Non-pigmented ciliary epithelial cell (primary cell): ENCODE results near the gene RBMXL3.
"Not testable (repeated sequence)": the region's sequence is repeated elsewhere in the genome, so short reads cannot be mapped to it uniquely, and the experiment has no call there.

Source experiments
- DNase-seq: peaks from one replicate; pipeline ENCODE4 v3.0.0-alpha.2; 2010; ENCODE audit warnings: low read depth

Gene RBMXL3

GRCh38 chrX:115189110-115189509, at the start of gene RBMXL3:
Gene RBMXL3 (plus strand): TSS chrX:115189410. CDS start chrX:115189442, 32 bp downstream.
- no peak for DNase-seq

- DNase-seq = no peak
Measured at GRCh38 chrX:115142057-115142456, 47.2 kb upstream of the RBMXL3 start.

- no peak for DNase-seq
Measured at GRCh38 chrX:115147220-115147619, 42.0 kb upstream of the RBMXL3 start.

GRCh38 chrX:115173181-115173580, 16.0 kb upstream of the RBMXL3 start:
- DNase-seq = no peak

- no peak for DNase-seq
Measured at GRCh38 chrX:115174548-115174947, 14.7 kb upstream of the RBMXL3 start.

GRCh38 chrX:115177932-115178331, 11.3 kb upstream of the RBMXL3 start:
- peak; percentile 6 for DNase-seq

- DNase-seq = no peak
Measured at GRCh38 chrX:115178473-115178872, 10.7 kb upstream of the RBMXL3 start.

GRCh38 chrX:115183980-115184379, 5.2 kb upstream of the RBMXL3 start:
- DNase-seq = peak; percentile 4

- no peak for DNase-seq
Measured at GRCh38 chrX:115189646-115190635, 731 bp downstream of the RBMXL3 start.

GRCh38 chrX:115190636-115191489, 1.7 kb downstream of the RBMXL3 start:
- no peak for DNase-seq

- no peak for DNase-seq
Measured at GRCh38 chrX:115191490-115192243, 2.5 kb downstream of the RBMXL3 start.

- no peak for DNase-seq
Measured at GRCh38 chrX:115192244-115192700, 3.1 kb downstream of the RBMXL3 start.

GRCh38 chrX:115204040-115204439, 14.8 kb downstream of the RBMXL3 start:
- DNase-seq = no peak

- not testable (repeated sequence) for DNase-seq
Measured at GRCh38 chrX:115209547-115209946, 20.3 kb downstream of the RBMXL3 start.

GRCh38 chrX:115214151-115214550, 24.9 kb downstream of the RBMXL3 start:
- no peak for DNase-seq

GRCh38 chrX:115214605-115215004, 25.4 kb downstream of the RBMXL3 start:
- no peak for DNase-seq

- DNase-seq = not testable (repeated sequence)
Measured at GRCh38 chrX:115217346-115217745, 28.1 kb downstream of the RBMXL3 start.

GRCh38 chrX:115226929-115227328, 37.7 kb downstream of the RBMXL3 start:
- no peak for DNase-seq

- no peak for DNase-seq
Measured at GRCh38 chrX:115229337-115230003, 40.3 kb downstream of the RBMXL3 start.

- DNase-seq = no peak
Measured at GRCh38 chrX:115232933-115233496, 43.8 kb downstream of the RBMXL3 start.
